ENCODE results near the gene PDPK1.
A peak's percentile ranks its signal among the peaks of the same experiment; 100 is the strongest.
"Not testable (repeated sequence)": the region's sequence is repeated elsewhere in the genome, so short reads cannot be mapped to it uniquely, and the experiment has no call there.

The PDPK1 gene

GRCh38 chr16:2523801-2524231, 14.0 kb upstream of the PDPK1 start:
- DNase-seq (ENCODE audit: low read depth), result no peak

DNA sequence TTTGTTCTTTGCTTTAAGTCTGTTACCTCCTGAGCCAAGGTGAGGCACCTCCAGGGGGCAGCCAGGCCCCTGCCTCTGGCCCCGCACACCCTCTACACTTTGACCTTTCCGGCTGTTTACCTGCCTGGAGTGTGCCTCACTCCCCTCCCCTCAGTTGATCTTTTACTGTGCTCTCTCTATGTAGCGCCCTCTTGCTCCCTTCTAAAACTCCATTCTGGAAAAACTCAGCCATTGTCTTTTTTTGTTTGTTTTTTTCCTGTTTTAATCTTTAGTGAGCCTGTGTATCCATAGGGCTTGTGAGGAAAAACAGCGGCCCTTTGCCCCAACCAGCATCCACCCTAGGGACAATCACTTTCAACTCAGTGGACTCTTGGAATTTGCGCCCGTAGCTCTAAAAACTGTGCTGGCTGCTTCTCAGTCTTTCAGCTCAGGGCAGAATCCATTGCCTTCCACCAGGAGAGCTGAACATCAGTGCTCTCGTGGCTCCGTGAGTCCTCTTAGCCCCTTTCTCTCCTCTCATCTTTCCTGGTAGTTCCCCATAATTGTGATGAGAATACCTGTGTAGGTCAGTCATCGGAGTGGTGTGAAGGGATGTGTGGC, 13.4 kb upstream of the PDPK1 start:
- no peak for DNase-seq (ENCODE audit: low read depth)

DNA sequence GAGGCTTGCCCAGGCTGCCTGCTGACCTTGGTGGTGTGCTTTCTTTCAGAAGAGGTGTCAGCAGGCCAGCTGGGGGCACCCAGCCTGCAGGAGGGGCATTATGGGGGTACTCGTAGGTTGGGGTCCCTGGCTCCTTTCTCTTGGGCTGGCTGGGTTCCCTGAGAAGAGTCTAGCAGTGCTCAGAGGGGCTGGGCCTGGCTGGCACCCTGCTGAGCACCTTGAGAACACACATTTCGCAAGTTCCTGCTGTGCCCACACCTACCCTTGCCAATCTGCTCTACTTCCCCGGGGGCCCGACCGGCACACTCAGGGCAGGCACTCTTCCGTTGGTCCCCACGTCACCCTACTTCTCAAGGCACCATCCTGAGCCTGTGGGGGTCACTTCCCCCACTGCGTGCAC, 11.7 kb upstream of the PDPK1 start:
- no peak for DNase-seq (ENCODE audit: low read depth)

DNA sequence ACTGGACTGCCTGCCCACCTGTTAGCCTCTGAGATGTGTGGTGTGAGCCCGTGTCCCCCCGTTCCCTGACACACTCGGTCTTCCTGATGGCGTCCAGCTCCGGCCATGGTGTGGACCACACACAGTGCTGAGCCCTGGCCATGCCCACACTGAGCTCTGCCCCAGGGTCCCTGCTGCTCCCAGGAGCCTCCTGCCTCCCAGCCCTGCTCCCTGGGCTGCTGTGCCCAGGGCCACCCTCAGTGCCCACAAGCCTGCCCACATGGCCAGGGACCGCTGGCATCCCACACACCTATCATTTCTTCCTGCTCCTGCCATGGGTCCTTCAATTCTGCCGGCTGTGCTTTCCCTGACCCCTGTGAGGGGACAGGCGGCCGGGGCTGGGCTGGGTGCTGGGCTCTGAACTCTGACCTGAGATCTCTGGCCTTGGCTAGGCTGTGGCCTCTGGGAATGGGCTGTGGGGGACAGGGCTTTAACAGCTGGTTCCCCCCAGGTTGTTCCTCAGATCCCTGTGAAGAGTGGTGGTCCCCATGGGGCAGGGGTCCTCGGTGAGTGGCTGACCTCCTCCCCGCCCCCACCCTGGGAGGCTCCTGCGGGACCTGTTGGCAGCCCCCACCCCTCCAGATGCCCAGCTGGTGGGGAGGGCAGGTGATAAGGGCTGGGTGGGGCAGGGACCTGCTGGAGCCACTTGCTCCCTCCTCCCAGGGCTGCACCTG, 10.6 kb upstream of the PDPK1 start:
- DNase-seq (ENCODE audit: low read depth), result no peak

GRCh38 chr16:2527784-2528100, 10.1 kb upstream of the PDPK1 start:
- no peak for DNase-seq (ENCODE audit: low read depth)

DNA sequence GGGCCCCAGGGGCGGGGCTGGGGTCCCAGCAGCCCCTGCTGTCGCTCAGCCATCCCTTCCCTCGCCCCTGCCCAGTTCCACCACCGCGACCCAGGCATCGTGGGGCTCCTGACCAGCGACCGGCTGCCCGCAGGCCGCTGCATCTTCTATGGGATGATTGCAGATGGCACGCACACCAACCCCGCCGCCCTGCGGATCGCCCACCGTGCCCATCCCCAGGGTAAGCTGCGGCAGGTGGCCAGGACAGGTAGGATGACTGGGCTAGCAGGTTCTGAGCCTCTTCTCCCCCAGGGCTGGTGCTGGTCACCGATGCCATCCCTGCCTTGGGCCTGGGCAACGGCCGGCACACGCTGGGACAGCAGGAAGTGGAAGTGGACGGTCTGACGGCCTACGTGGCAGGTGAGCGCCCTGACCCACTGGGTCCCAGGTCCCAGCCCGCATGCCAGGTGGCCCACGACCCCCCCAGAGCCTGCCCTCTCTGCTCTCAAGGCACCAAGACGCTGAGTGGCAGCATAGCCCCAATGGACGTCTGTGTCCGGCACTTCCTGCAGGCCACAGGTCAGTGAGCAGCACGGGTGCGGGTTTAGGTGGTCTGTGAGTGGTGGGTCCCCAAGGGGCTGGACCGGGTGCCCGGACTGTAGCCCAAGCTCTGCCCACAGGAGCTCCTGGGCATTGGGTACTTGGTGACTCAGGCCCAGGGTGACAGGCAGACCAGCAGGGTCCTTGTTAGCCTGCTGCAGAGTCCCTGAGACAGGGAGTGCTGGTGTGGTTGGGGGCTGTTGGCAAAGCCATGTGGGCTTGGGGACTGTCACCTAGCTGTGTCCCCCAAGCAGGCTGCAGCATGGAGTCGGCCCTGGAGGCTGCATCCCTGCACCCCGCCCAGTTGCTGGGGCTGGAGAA, 9.4 kb upstream of the PDPK1 start:
- no peak for DNase-seq (ENCODE audit: low read depth)

- DNase-seq (ENCODE audit: low read depth), result no peak
Measured at GRCh38 chr16:2529061-2529931, 8.5 kb upstream of the PDPK1 start.

DNA sequence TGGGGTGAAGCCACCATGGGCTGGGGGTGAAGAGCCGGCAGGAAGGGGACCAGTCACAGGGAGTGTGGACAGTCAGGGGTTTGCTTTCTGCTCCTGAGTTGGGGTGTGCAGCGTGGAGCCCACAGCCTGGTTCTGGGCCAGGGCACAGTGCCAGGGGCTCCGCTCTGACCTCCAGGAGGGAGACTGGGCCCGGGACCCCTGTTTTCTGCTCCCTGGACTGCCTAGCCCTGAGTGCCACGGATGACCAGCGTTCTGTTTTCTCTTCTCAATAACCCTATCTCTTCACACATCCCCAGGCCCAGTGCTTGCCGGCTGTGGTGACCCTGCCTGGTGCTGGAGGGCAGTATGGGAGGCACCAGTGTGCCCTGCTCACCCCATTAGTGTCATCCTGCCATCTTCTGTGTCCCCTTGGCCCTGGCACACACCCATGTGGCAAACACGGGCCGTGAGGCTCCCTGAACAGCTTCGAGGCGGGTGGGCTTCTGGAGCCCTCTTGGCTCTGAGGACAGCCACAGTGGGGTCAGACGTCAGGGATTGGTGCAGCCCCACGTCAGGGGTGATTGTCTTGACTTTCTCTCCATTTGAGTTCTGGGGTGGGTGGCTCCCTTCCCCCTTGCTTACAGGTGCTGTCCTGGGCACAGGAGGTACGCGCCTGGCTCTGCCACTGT, 7.7 kb upstream of the PDPK1 start:
- DNase-seq (ENCODE audit: low read depth), result no peak

DNA sequence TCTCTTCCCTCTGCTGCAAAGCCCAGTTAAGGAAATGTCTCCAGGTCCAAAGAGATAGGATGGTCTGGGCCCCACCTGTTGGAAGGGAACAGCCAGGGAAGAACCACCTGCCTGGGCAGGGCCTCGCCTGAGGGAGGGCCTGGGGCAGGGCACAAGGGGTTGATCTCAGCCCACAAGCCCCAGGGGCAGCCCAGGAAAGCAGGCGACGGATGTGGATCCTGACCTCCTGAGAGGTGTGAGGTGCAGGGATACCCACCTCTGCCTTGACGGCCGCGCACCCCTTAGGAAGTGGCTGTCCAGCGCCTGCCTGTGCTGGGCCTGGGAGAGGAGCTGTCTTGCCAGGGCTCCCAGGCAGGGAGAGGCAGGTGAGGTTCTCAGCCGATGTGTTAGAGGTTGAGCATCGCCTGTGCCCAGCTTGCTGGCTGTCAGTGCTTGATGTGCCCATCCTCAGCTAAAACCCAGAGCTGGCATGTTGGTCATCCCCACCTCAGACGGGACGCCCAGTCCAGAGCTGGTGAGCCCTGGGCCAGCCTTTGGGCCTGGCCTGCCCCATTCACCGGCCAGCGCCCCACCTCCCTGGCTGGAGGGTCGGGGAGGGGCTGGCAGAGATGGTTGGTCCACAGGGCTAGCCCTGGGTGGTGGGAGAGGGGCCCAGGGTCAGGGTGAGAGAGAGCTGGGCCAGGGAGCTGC, 7.0 kb upstream of the PDPK1 start:
- no peak for DNase-seq (ENCODE audit: low read depth)

DNA sequence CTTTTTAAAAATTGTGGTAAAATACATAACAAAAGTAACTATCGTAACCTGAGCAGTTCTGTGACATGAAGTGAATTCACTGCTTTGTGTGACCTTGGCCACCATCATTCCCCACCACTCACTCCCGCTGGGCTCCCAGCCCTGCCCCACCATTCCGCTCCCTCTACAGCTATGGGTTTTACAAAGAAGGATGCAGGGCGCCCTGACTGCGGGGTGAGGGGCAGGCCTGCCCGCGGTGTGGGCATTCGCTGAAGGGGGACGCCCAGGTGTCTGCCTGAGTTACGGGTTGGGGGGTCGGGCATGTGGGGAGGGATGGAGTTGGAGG, 6.5 kb upstream of the PDPK1 start, which contains the start of gene CEMP1:
Gene CEMP1, minus strand, starts transcription at position 38 of the 325 bp plus-strand sequence. CDS start 335 bp downstream, outside the sequence.
- DNase-seq (ENCODE audit: low read depth), result no peak

GRCh38 chr16:2531696-2532493, 5.9 kb upstream of the PDPK1 start:
- peak; percentile 99 for DNase-seq (ENCODE audit: low read depth)

DNA sequence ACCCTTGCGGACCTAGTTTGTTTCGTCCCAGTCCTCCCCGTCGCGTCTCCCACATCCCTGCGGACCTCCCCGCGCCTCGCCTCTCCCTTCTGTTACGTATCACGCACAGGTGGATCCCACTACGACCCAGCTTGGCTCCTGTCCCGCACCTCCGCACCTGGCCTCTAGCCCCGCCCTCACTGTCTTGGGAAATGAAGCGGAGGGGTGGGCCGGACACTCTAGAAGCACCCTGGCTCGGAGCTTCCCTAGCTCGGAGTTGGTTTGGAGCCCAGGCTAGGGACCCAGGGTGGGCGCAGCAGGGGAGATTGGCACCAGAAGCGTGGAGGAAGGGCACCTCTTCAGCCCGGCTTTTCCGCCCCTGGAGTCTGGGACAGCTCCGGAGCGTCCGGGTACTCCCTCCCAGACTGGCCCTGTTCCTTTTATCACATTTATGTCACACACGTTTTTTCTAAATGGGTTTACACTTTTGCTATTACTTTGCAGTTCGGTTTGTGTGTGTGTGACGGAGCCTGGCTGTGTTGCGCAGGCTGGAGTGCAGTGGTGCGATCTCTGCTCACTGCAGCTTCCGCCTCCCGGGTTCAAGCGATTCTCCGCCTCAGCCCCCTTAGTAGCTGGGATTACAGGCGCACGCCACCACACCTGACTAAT, 5.2 kb upstream of the PDPK1 start:
- peak; percentile 39 for DNase-seq (ENCODE audit: low read depth)

GRCh38 chr16:2533142-2533755, 4.6 kb upstream of the PDPK1 start:
- DNase-seq (ENCODE audit: low read depth), result not testable (repeated sequence)

DNA sequence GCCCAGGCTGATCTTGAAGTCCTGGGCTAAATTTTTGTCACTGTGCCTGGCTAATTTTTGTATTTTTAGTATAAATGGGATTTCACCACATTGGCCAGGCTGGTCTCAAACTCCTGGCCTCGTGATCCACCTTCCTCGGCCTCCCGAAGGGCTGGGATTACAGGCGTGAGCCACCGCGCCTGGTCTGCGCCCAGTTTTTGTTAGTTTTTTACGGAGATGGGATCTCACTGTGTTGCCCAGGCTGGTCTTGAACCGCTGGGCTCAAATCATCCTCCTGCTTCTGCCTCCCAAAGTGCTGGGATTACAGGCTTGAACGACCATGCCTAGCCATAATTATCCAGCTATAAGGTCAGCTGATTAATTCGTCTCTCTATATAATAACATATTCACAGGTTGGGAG, 3.9 kb upstream of the PDPK1 start:
- DNase-seq (ENCODE audit: low read depth), result no peak

GRCh38 chr16:2534335-2534734, 3.5 kb upstream of the PDPK1 start:
- DNase-seq (ENCODE audit: low read depth), result not testable (repeated sequence)

DNA sequence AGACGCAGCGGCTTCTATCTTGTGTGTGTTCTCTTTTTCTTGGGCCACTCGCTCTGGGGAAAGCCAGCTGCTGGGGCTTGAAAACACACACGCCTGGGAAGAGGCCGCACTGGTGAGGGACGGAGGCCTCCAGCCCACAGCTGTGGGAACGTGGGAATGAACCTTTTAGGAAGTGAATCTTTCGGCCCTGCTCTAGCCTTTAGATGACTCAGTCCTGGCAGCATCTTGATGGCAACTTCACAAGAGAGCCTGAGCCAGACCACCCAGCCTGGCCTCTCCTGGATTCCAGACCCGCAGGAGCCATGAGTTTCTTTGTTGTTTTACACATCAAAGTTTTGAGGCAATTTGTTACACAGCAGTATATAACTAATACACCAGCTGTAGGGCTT, 2.2 kb upstream of the PDPK1 start:
- DNase-seq (ENCODE audit: low read depth), result no peak

GRCh38 chr16:2539192-2539844, 1.5 kb downstream of the PDPK1 start:
- DNase-seq (ENCODE audit: low read depth), result not testable (repeated sequence)

- DNase-seq (ENCODE audit: low read depth), result not testable (repeated sequence)
Measured at GRCh38 chr16:2539845-2540458, 2.1 kb downstream of the PDPK1 start.

Data from stimulated activated CD8-positive, alpha-beta memory T cell treated with anti-CD3 and anti-CD28 coated beads, Interleukin-4, amount 100 ng/mL, for 24 hours (primary cell).